HepG2 (cell line): ENCODE results near the gene ZC3H8. TPM values are rescaled to one million over a fixed set of nuclear protein-coding genes. Genes with fewer than 3 reads are reported as not detected.
A peak's percentile ranks its signal among the peaks of the same experiment; 100 is the strongest.

Experiments
- CAMTA2 ChIP-seq: sonication (generic); formaldehyde crosslinking; IDR thresholded peaks from 2 replicates; pipeline ENCODE4 v1.4.0; 2020; ENCODE audit warnings: mild to moderate bottlenecking, missing genetic modification reagents, borderline replicate concordance
- CEBPG ChIP-seq: IDR thresholded peaks from 2 replicates; pipeline ENCODE4 v1.6.1; 2016
- CHCHD3 ChIP-seq: sonication (generic); formaldehyde crosslinking; IDR thresholded peaks from 2 replicates; pipeline ENCODE4 v1.8.0; 2022; ENCODE audit warnings: mild to moderate bottlenecking, missing genetic modification reagents, moderate library complexity
- DPF2 ChIP-seq: sonication (generic); formaldehyde crosslinking; IDR thresholded peaks from 2 replicates; pipeline ENCODE4 v1.4.0; 2020; ENCODE audit warnings: mild to moderate bottlenecking, low read depth, missing genetic modification reagents, borderline replicate concordance
- FIP1L1 ChIP-seq: fragments of 200-400 bp; formaldehyde crosslinking; IDR thresholded peaks from 2 replicates; pipeline ENCODE4 v1.6.1; 2018; ENCODE audit warnings: low read depth, mild to moderate bottlenecking, low read length, moderate library complexity, borderline replicate concordance; ENCODE audit not compliant: insufficient read depth
- FOXA1 ChIP-seq, 2 experiments: fragments of 450-650 bp in 1 of 2; sonication (generic) in 1 of 2; formaldehyde crosslinking in 1 of 2; IDR thresholded peaks; 2 replicates each; pipeline versions ENCODE4 v1.4.0 to v1.6.1; 2016 to 2020; ENCODE audit warnings: missing genetic modification reagents in 1 of 2
- IRX3 ChIP-seq: sonication (generic); formaldehyde crosslinking; IDR thresholded peaks from 2 replicates; pipeline ENCODE4 v1.8.1; 2023; ENCODE audit warnings: mild to moderate bottlenecking, low read depth, missing genetic modification reagents, borderline replicate concordance
- MED8 ChIP-seq: sonication (generic); formaldehyde crosslinking; IDR thresholded peaks from 2 replicates; pipeline ENCODE4 v1.8.1; 2023; ENCODE audit warnings: mild to moderate bottlenecking, missing genetic modification reagents; ENCODE audit not compliant: insufficient replicate concordance
- NCOA5 ChIP-seq: sonication (generic); formaldehyde crosslinking; IDR thresholded peaks from 2 replicates; pipeline ENCODE4 v1.4.0; 2020; ENCODE audit warnings: missing genetic modification reagents
- NFE2L2 ChIP-seq: fragments of 150-350 bp; IDR thresholded peaks from 2 replicates; pipeline ENCODE4 v1.6.1; 2014; ENCODE audit warnings: low read length
- NRL ChIP-seq: sonication (generic); formaldehyde crosslinking; IDR thresholded peaks from 2 replicates; pipeline ENCODE4 v1.5.0; 2020; ENCODE audit warnings: missing genetic modification reagents, mild to moderate bottlenecking, moderate library complexity, borderline replicate concordance
- PAF1 ChIP-seq: IDR thresholded peaks from 2 replicates; pipeline ENCODE4 v1.6.1; 2016; ENCODE audit warnings: missing genetic modification reagents, missing compliant biosample characterization
- PITX1 ChIP-seq: sonication (generic); formaldehyde crosslinking; IDR thresholded peaks from 2 replicates; pipeline ENCODE4 v1.5.1; 2020; ENCODE audit warnings: mild to moderate bottlenecking, missing genetic modification reagents
- RAD21 ChIP-seq: fragments of 450-650 bp; formaldehyde crosslinking; IDR thresholded peaks from 2 replicates; pipeline ENCODE4 v1.5.0; 2020; ENCODE audit warnings: mild to moderate bottlenecking
- RFX3 ChIP-seq: IDR thresholded peaks from 2 replicates; pipeline ENCODE4 v1.6.1; 2016; ENCODE audit warnings: missing biosample characterization, missing genetic modification reagents
- RORA ChIP-seq: sonication (generic); formaldehyde crosslinking; IDR thresholded peaks from 2 replicates; pipeline ENCODE4 v1.5.0; 2020; ENCODE audit warnings: mild to moderate bottlenecking, missing genetic modification reagents, moderate library complexity
- SMYD3 ChIP-seq: sonication (generic); formaldehyde crosslinking; IDR thresholded peaks from 2 replicates; pipeline ENCODE4 v1.8.1; 2023; ENCODE audit warnings: mild to moderate bottlenecking, missing genetic modification reagents
- SNAPC2 ChIP-seq: sonication (generic); formaldehyde crosslinking; IDR thresholded peaks from 2 replicates; pipeline ENCODE4 v1.8.1; 2022; ENCODE audit warnings: mild to moderate bottlenecking, missing genetic modification reagents
- ZFP90 ChIP-seq: sonication (generic); formaldehyde crosslinking; IDR thresholded peaks from 2 replicates; pipeline ENCODE4 v1.8.0; 2022; ENCODE audit warnings: missing genetic modification reagents, mild to moderate bottlenecking, inconsistent platforms, borderline replicate concordance
- ZNF30 ChIP-seq: sonication (generic); formaldehyde crosslinking; IDR thresholded peaks from 2 replicates; pipeline ENCODE4 v1.5.0; 2020; ENCODE audit warnings: mild to moderate bottlenecking, missing genetic modification reagents
- ZNF501 ChIP-seq: sonication (generic); formaldehyde crosslinking; IDR thresholded peaks from 2 replicates; pipeline ENCODE4 v1.5.1; 2020; ENCODE audit warnings: mild to moderate bottlenecking, moderate library complexity, missing genetic modification reagents
- ZNF598 ChIP-seq: sonication (generic); formaldehyde crosslinking; IDR thresholded peaks from 2 replicates; pipeline ENCODE4 v1.5.1; 2020; ENCODE audit warnings: mild to moderate bottlenecking, missing genetic modification reagents, borderline replicate concordance
- ZNF792 ChIP-seq: IDR thresholded peaks from 2 replicates; pipeline ENCODE4 v1.6.1; 2016
- ZNF839 ChIP-seq: sonication (generic); formaldehyde crosslinking; IDR thresholded peaks from 2 replicates; pipeline ENCODE4 v1.4.0; 2020; ENCODE audit warnings: missing genetic modification reagents, mild to moderate bottlenecking, borderline replicate concordance
- ZSCAN29 ChIP-seq: sonication (generic); formaldehyde crosslinking; conservative IDR thresholded peaks from 2 replicates; pipeline ENCODE4 v1.4.0; 2020; ENCODE audit warnings: mild to moderate bottlenecking, missing genetic modification reagents
- polyA plus RNA-seq, 8 experiments: library from polyadenylated mRNA; depleted of rRNA in 3 of 8; stranded (reverse) in 7 of 8; unstranded in 1 of 8; fragments of >200 nt; fragmentation: Illumina TruSeq in 4 of 8; extraction: Trizol in 4 of 8; gene quantifications; 2 replicates each; pipeline versions ENCODE4 v1.2.1 to v1.2.3, GENCODE V29; 2011 to 2016; ENCODE audit warnings: low read depth in 4 of 8, missing spikeins in 1 of 8, mixed read lengths in 1 of 8; ENCODE audit not compliant: insufficient read depth in 1 of 8
- total RNA-seq, 5 experiments: library from RNA; depleted of rRNA; stranded (reverse); fragments of >200 nt; fragmentation: Illumina TruSeq; extraction: Trizol; gene quantifications; 2 replicates each; pipeline ENCODE4 v1.2.3, GENCODE V29; 2016; ENCODE audit warnings: low read depth in 1 of 5
- TF ChIP-seq, protein P1 (sequence below): IDR thresholded peaks from 2 replicates; pipeline ENCODE4 v1.6.1; 2016
- TF ChIP-seq, protein P2 (sequence below): sonication (generic); formaldehyde crosslinking; IDR thresholded peaks from 2 replicates; pipeline ENCODE4 v1.4.0; 2020; ENCODE audit warnings: low read depth, mild to moderate bottlenecking, missing genetic modification reagents
- TF ChIP-seq, protein P3 (sequence below): sonication (generic); formaldehyde crosslinking; IDR thresholded peaks from 2 replicates; pipeline ENCODE4 v1.4.0; 2020; ENCODE audit warnings: mild to moderate bottlenecking, low read depth, missing genetic modification reagents

Gene ZC3H8
- total and polyA plus RNA-seq, 2 of the 13 experiments (the other 11 are each of a cell fraction or from before 2014, with no cell fraction given), result 4.5 to 17.0 TPM

DNA sequence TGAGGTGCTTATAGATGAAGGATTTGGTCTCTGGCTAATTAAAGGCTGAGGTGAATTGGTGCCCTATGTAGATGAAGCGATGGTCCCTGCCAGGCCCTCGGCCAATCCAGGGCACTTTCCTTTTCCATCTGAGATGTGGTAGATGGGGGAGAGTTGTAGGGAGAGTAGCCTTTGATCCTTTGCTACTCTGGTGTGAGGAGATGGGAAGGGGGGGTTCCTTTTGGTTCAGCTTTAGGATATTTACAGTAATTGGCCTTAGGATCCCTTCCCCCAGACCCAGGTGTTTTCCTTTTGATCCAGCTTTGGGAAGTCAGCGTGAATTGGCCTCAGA is 5.4 kb upstream of the ZC3H8 start (continued):
- no peak for TF ChIP-seq CAMTA2 (CRISPR knock-in tag)
- TF ChIP-seq NRL (CRISPR knock-in tag), result no peak
- TF ChIP-seq PITX1 (CRISPR knock-in tag), result no peak
- no peak for TF ChIP-seq ZSCAN29 (CRISPR knock-in tag)
- no peak for TF ChIP-seq DPF2 (CRISPR knock-in tag)
- TF ChIP-seq MED8 (CRISPR knock-in tag), result no peak
- no peak for TF ChIP-seq RAD21 (CRISPR knock-in tag)
- no peak for TF ChIP-seq ZNF792
- TF ChIP-seq, protein P1, sequence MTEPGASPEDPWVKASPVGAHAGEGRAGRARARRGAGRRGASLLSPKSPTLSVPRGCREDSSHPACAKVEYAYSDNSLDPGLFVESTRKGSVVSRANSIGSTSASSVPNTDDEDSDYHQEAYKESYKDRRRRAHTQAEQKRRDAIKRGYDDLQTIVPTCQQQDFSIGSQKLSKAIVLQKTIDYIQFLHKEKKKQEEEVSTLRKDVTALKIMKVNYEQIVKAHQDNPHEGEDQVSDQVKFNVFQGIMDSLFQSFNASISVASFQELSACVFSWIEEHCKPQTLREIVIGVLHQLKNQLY (CRISPR knock-in tag), result no peak
- TF ChIP-seq CHCHD3 (CRISPR knock-in tag), result 0 out of 2 replicates have a peak, but pooled peaks have one; percentile 5
- no peak for TF ChIP-seq RFX3 (CRISPR knock-in tag)
- no peak for TF ChIP-seq NFE2L2
- 0 out of 2 replicates have a peak, but pooled peaks have one; percentile 50 for TF ChIP-seq IRX3
- 0 out of 2 replicates have a peak, but pooled peaks have one; percentile 48 for TF ChIP-seq SNAPC2 (CRISPR knock-in tag)
- TF ChIP-seq, protein P2, sequence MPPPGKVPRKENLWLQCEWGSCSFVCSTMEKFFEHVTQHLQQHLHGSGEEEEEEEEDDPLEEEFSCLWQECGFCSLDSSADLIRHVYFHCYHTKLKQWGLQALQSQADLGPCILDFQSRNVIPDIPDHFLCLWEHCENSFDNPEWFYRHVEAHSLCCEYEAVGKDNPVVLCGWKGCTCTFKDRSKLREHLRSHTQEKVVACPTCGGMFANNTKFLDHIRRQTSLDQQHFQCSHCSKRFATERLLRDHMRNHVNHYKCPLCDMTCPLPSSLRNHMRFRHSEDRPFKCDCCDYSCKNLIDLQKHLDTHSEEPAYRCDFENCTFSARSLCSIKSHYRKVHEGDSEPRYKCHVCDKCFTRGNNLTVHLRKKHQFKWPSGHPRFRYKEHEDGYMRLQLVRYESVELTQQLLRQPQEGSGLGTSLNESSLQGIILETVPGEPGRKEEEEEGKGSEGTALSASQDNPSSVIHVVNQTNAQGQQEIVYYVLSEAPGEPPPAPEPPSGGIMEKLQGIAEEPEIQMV, result no peak
- TF ChIP-seq FOXA1 (IDR thresholded peaks at IDR 0.05), result no peak
- no peak for TF ChIP-seq FOXA1 (CRISPR knock-in tag; IDR thresholded peaks at IDR 0.05)
- no peak for TF ChIP-seq RORA (CRISPR knock-in tag)
- TF ChIP-seq FIP1L1, result no peak
- 0 out of 2 replicates have a peak, but pooled peaks have one; percentile 30 for TF ChIP-seq SMYD3 (CRISPR knock-in tag)
- no peak for TF ChIP-seq ZNF839 (CRISPR knock-in tag)
- peak; percentile 14; the same call in 1 of the 2 replicates for TF ChIP-seq ZNF501
- TF ChIP-seq ZFP90, result 0 out of 2 replicates have a peak, but pooled peaks have one; percentile 29
- no peak for TF ChIP-seq PAF1 (CRISPR knock-in tag)
- no peak for TF ChIP-seq NCOA5
- no peak for TF ChIP-seq CEBPG (CRISPR knock-in tag)
- TF ChIP-seq, protein P3, sequence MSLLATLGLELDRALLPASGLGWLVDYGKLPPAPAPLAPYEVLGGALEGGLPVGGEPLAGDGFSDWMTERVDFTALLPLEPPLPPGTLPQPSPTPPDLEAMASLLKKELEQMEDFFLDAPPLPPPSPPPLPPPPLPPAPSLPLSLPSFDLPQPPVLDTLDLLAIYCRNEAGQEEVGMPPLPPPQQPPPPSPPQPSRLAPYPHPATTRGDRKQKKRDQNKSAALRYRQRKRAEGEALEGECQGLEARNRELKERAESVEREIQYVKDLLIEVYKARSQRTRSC (CRISPR knock-in tag), result no peak
- TF ChIP-seq ZNF598 (CRISPR knock-in tag), result no peak
- no peak for TF ChIP-seq ZNF30 (CRISPR knock-in tag)
